Endodermal cell (in vitro differentiated cells): ENCODE data around the gene ATP9A. TPM values are rescaled to one million over a fixed set of nuclear protein-coding genes. Genes with fewer than 3 reads are reported as not detected.

Experiments used
- DNase-seq: peaks from one replicate; pipeline ENCODE4 v3.0.0-alpha.2; 2017
- H3K27ac ChIP-seq: 2 replicates; pipeline ENCODE4 v1.5.1; 2013; ENCODE audit warnings: mild to moderate bottlenecking, low read depth, low read length, moderate library complexity
- H3K27me3 ChIP-seq: 2 replicates; pipeline ENCODE4 v1.6.1; 2013; ENCODE audit warnings: mild to moderate bottlenecking, low read length, moderate library complexity; ENCODE audit not compliant: insufficient read depth, control insufficient read depth, poor library complexity, severe bottlenecking
- H3K36me3 ChIP-seq: 2 replicates; pipeline ENCODE4 v1.7.0; 2013; ENCODE audit warnings: mild to moderate bottlenecking, low read length, moderate library complexity; ENCODE audit not compliant: control insufficient read depth, insufficient read depth
- H3K4me1 ChIP-seq: one replicate; pipeline ENCODE4 v1.7.0; 2013; ENCODE audit warnings: low read length; ENCODE audit not compliant: control insufficient read depth, insufficient read depth
- H3K4me3 ChIP-seq: 2 replicates; pipeline ENCODE4 v1.5.1; 2013; ENCODE audit warnings: mild to moderate bottlenecking, low read length, moderate library complexity
- H3K9ac ChIP-seq: 2 replicates; pipeline ENCODE4 v1.6.1; 2013; ENCODE audit warnings: mild to moderate bottlenecking, low read length, moderate library complexity; ENCODE audit not compliant: poor library complexity, severe bottlenecking; ENCODE audit errors: extremely low read depth
- H3K9me3 ChIP-seq: 2 replicates; pipeline ENCODE4 v1.6.1; 2013; ENCODE audit warnings: mild to moderate bottlenecking, low read length, moderate library complexity; ENCODE audit not compliant: control insufficient read depth
- H3K27ac Mint-ChIP-seq: 2 replicates; pipeline ENCODE4 v1.8.0; 2020; ENCODE audit warnings: mixed read lengths
- H3K27me3 Mint-ChIP-seq: 2 replicates; pipeline ENCODE4 v1.8.0; 2021; ENCODE audit warnings: mild to moderate bottlenecking, mixed read lengths; ENCODE audit not compliant: insufficient read depth
- H3K36me3 Mint-ChIP-seq: 2 replicates; pipeline ENCODE4 v1.8.0; 2020; ENCODE audit warnings: low read depth, mixed read lengths
- H3K4me1 Mint-ChIP-seq: 2 replicates; pipeline ENCODE4 v1.8.0; 2020; ENCODE audit warnings: mixed read lengths
- H3K4me3 Mint-ChIP-seq: 2 replicates; pipeline ENCODE4 v1.8.0; 2020; ENCODE audit warnings: mild to moderate bottlenecking, moderate library complexity, mixed read lengths
- H3K9me3 Mint-ChIP-seq: 2 replicates; pipeline ENCODE4 v1.8.0; 2020; ENCODE audit warnings: mild to moderate bottlenecking, mixed read lengths
- WGBS, 2 experiments: methylation state at CpG; one replicate each; pipeline versions ENCODE4 v1.1.5 to v1.1.7; 2013; ENCODE audit warnings: missing lambda C conversion rate in 2 of 2, mixed read lengths in 1 of 2; ENCODE audit not compliant: insufficient coverage in 1 of 2, insufficient read length in 1 of 2; 5-methylcytosine and 5-hydroxymethylcytosine counted together
- total RNA-seq, 2 donors: library from RNA; stranded (reverse); fragmentation: NEBNext Ultra II Directional in 1 of 2; extraction: Animal tissue kit (Norgen Biotek cat#: 25700) in 1 of 2; gene quantifications; 2 replicates in 1 of 2; 3 replicates in 1 of 2; pipeline ENCODE4 v1.2.1, GENCODE V29; 2021
- TF ChIP-seq, protein P1 (sequence below): fragments of 200-600 bp; sonication (generic); conservative IDR thresholded peaks from 2 replicates; pipeline ENCODE4 v1.5.0; 2021; ENCODE audit warnings: antibody characterized with exemption, mild to moderate bottlenecking

Gene ATP9A
- total RNA-seq, 2 donors from 2014 or later: 26.7 to 27.9 TPM

DNA sequence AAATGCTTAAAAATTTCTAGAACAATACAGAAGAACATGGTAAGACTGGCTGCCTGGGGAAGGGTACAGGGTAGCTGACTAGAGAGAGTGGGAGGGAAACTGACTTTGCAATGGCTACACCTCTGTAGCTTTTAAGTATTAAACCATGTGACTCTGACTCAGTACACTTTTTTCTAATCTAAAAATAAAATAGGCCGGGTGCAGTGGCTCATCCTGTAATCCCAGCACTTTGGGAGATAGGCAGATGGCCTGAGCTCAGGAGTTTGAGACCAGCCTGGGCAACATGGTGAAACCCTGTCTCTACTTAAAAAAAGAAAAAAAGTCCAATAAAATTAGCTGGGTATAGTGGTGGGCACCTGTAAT is 18.5 kb downstream of the ATP9A start:
- peaks cover 3% of the 10 kb centered on the region for H3K9me3 ChIP-seq
- peaks cover 9% of the 10 kb centered on the region for H3K36me3 ChIP-seq
- WGBS, 2 experiments: 89 to 92% methylated on average over 1 of the region's 1 CpG
- no peak overlapping the region for H3K27ac ChIP-seq
- Mint-ChIP-seq H3K4me3 (no peak overlapping the region), H3K27ac (no peak overlapping the region), H3K27me3 (no peaks in the 10 kb centered on the region), H3K9me3 (peaks cover 4% of the 10 kb centered on the region), H3K4me1 (peaks cover 10% of the 10 kb centered on the region), H3K36me3 (peaks cover 38% of the 10 kb centered on the region)
- H3K4me1 ChIP-seq: no peaks in the 10 kb centered on the region
- H3K9ac ChIP-seq: no peak overlapping the region
- TF ChIP-seq, protein P1, sequence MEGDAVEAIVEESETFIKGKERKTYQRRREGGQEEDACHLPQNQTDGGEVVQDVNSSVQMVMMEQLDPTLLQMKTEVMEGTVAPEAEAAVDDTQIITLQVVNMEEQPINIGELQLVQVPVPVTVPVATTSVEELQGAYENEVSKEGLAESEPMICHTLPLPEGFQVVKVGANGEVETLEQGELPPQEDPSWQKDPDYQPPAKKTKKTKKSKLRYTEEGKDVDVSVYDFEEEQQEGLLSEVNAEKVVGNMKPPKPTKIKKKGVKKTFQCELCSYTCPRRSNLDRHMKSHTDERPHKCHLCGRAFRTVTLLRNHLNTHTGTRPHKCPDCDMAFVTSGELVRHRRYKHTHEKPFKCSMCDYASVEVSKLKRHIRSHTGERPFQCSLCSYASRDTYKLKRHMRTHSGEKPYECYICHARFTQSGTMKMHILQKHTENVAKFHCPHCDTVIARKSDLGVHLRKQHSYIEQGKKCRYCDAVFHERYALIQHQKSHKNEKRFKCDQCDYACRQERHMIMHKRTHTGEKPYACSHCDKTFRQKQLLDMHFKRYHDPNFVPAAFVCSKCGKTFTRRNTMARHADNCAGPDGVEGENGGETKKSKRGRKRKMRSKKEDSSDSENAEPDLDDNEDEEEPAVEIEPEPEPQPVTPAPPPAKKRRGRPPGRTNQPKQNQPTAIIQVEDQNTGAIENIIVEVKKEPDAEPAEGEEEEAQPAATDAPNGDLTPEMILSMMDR: no peak
- no peaks in the 10 kb centered on the region for H3K27me3 ChIP-seq
- H3K4me3 ChIP-seq: no peak overlapping the region
- no peak for DNase-seq

DNA sequence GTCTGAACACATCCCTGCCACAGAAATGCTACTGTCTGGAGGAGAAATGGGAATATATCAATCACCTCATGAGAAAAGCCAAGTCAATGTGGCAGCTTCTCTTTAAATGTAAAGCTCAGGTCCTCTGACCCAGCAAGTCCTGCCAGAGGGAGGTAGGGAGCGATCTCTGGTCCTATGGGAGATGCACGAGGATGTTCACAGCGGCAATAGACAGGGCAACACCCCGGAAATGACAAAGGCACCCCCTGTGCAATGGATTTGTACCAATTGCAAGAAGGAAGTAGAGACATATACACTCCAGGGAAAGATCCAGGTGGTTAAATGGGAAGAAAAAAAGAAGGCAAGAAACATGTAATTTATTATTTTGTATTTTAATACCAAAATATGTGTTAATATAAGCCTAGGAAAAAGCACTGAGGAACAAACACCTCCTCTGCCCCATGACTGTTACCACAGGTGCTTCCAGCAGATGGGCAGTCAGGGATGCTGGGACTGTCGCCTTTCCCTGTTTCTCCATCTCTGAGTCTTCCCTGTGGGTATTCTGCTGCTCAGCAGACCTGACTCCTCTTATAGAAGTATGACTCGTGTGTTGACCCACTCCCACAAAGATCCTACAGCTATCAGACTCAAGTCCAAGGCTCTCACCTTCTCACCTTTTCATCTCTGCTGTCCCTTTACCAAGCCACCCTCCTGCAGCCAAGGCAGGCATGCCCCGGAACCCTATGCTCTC is 20.8 kb downstream of the ATP9A start:
- 87 to 95% methylated on average over 6 to 7 of the region's 7 CpGs for WGBS, 2 experiments

DNA sequence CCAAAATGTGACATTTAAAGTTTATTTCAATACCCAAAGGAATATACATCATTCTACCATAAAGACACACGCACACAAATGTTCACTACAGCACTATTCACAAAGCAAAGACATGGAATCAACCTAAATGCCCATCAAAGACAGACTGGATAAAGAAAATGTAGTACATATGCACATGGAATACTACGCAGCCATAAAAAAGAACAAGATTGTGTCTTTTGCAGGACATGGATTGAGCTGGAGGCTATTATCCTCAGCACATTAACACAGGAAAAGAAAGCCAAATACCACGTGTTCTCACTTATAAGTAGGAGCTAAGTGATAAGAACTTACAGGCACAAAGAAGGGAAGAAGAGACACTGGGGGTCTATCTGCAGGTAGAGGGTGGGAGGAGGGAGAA is 22.4 kb downstream of the ATP9A start:
- 94 to 100% methylated on average over 2 to 3 of the region's 3 CpGs for WGBS, 2 experiments
- Histone ChIP-seq H3K27ac (no peak overlapping the region), H3K36me3 (peaks cover 11% of the 10 kb centered on the region), H3K4me3 (no peak overlapping the region), H3K9me3 (peaks cover 3% of the 10 kb centered on the region), H3K4me1 (no peaks in the 10 kb centered on the region), H3K27me3 (no peaks in the 10 kb centered on the region), H3K9ac (no peak overlapping the region)
- Mint-ChIP-seq H3K4me3 (no peak overlapping the region), H3K27me3 (no peaks in the 10 kb centered on the region), H3K27ac (no peak overlapping the region), H3K36me3 (peaks cover 30% of the 10 kb centered on the region), H3K9me3 (peaks cover 4% of the 10 kb centered on the region), H3K4me1 (peaks cover 10% of the 10 kb centered on the region)
- TF ChIP-seq, protein P1: no peak
- no peak for DNase-seq

More for the DNA sequence above, 20.8 kb downstream of the ATP9A start:
- Mint-ChIP-seq H3K36me3 (peaks cover 36% of the 10 kb centered on the region), H3K27ac (peak overlapping the region; percentile 15), H3K4me1 (peaks cover 14% of the 10 kb centered on the region), H3K9me3 (peaks cover 4% of the 10 kb centered on the region), H3K27me3 (no peaks in the 10 kb centered on the region), H3K4me3 (no peak overlapping the region)
- Histone ChIP-seq H3K9me3 (peaks cover 3% of the 10 kb centered on the region), H3K4me1 (no peaks in the 10 kb centered on the region), H3K9ac (no peak overlapping the region), H3K27ac (no peak overlapping the region), H3K27me3 (no peaks in the 10 kb centered on the region), H3K36me3 (peaks cover 15% of the 10 kb centered on the region), H3K4me3 (no peak overlapping the region)
- DNase-seq: no peak
- TF ChIP-seq, protein P1: no peak
